Measurements from ENCODE around the gene KRT1.

KRT1 gene

DNA sequence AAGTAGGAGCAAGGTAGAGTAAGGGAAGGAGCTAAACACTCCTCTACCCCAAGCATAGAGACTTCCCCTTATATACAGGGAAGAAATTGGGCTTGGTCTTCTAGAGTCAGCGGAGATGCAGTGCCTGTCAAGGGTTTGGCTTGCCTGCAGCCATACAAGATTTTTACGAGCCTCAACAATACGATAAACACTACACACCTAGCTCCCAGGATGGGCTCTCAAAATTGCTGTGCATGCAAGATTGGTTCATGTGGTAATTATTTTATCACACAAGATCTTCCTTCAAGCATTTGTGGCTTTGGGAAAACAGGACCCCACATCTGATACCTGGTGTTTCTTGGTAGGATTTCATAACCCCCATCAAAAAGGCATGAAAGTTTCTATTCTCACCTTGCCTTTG is at the start of gene KRT1:
Gene KRT1, minus strand, starts transcription at position 45 of the 400 bp plus-strand sequence. CDS start 59 bp downstream, outside the sequence.
- Histone ChIP-seq H3K27me3 (ENCODE audit: control insufficient read depth in 5 of 5, insufficient read depth in 4 of 5, low read length in 5 of 5) (peaks cover 0 to 13% (median 7%) of the 10 kb centered on the region in 5 donors), H3K36me3 (ENCODE audit: control insufficient read depth in 5 of 5, insufficient read depth in 5 of 5, low read length in 5 of 5) (no peaks in the 10 kb centered on the region), H3K9me3 (ENCODE audit: control insufficient read depth in 5 of 5, low read length in 5 of 5) (no peaks in the 10 kb centered on the region), H3K27ac (ENCODE audit: low read depth, low read length) (no peak within 1 kb of the TSS), H3K4me3 (ENCODE audit: low read depth in 1 of 5, low read length in 5 of 5) (no peak within 1 kb of the TSS), H3K9ac (ENCODE audit: low read length in 5 of 5) (no peak within 1 kb of the TSS), H3K4me1 (ENCODE audit: control insufficient read depth in 5 of 5, insufficient read depth in 5 of 5, low read length in 5 of 5) (no peaks in the 10 kb centered on the region)

GRCh38 chr12:52729147-52729546 is 48.9 kb upstream of the KRT1 start:
- no peak overlapping the region for H3K27ac ChIP-seq (ENCODE audit: low read depth, low read length)
- no peak overlapping the region for H3K4me3 ChIP-seq (ENCODE audit: low read depth in 1 of 5, low read length in 5 of 5)
- H3K36me3 ChIP-seq (ENCODE audit: control insufficient read depth in 5 of 5, insufficient read depth in 5 of 5, low read length in 5 of 5) = no peaks in the 10 kb centered on the region
- H3K9ac ChIP-seq (ENCODE audit: low read length in 5 of 5) = no peak overlapping the region
- H3K27me3 ChIP-seq (ENCODE audit: control insufficient read depth in 5 of 5, insufficient read depth in 4 of 5, low read length in 5 of 5) = peaks cover 0 to 12% (median 7%) of the 10 kb centered on the region in 5 donors
- peaks cover 0 to 1% (median 0%) of the 10 kb centered on the region in 5 donors for H3K9me3 ChIP-seq (ENCODE audit: control insufficient read depth in 5 of 5, low read length in 5 of 5)
- H3K4me1 ChIP-seq (ENCODE audit: control insufficient read depth in 5 of 5, insufficient read depth in 5 of 5, low read length in 5 of 5) = no peaks in the 10 kb centered on the region

GRCh38 chr12:52728374-52728773 is 48.2 kb upstream of the KRT1 start:
- no peaks in the 10 kb centered on the region for H3K4me1 ChIP-seq (ENCODE audit: control insufficient read depth in 5 of 5, insufficient read depth in 5 of 5, low read length in 5 of 5)
- no peak overlapping the region for H3K27ac ChIP-seq (ENCODE audit: low read depth, low read length)
- no peak overlapping the region for H3K9ac ChIP-seq (ENCODE audit: low read length in 5 of 5)
- no peaks in the 10 kb centered on the region for H3K36me3 ChIP-seq (ENCODE audit: control insufficient read depth in 5 of 5, insufficient read depth in 5 of 5, low read length in 5 of 5)
- H3K4me3 ChIP-seq (ENCODE audit: low read depth in 1 of 5, low read length in 5 of 5) = no peak overlapping the region
- peaks cover 0 to 8% (median 5%) of the 10 kb centered on the region in 5 donors for H3K27me3 ChIP-seq (ENCODE audit: control insufficient read depth in 5 of 5, insufficient read depth in 4 of 5, low read length in 5 of 5)
- H3K9me3 ChIP-seq (ENCODE audit: control insufficient read depth in 5 of 5, low read length in 5 of 5) = no peaks in the 10 kb centered on the region

DNA sequence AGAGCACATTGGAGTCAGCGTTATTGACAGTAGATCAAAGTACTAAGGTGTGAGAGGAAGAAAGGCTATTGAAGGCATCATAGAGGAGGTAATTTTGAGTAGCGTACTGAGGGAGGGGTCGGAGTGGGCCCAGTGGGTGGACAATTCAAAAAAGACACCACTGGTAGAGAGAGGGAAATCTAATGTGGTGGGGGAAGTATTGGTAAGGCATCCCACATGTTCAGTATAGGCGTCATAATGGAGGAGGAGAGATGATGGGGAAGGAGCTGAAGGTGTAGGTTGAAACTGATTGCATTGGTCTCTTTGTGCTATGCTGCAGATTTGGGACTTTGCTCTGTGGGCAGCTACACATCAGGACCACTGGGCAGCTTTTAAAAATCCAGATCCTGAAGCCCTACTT is 46.8 kb upstream of the KRT1 start:
- Histone ChIP-seq H3K9ac (ENCODE audit: low read length in 5 of 5) (no peak overlapping the region), H3K4me3 (ENCODE audit: low read depth in 1 of 5, low read length in 5 of 5) (no peak overlapping the region), H3K9me3 (ENCODE audit: control insufficient read depth in 5 of 5, low read length in 5 of 5) (no peaks in the 10 kb centered on the region), H3K27me3 (ENCODE audit: control insufficient read depth in 5 of 5, insufficient read depth in 4 of 5, low read length in 5 of 5) (peaks cover 0 to 12% (median 3%) of the 10 kb centered on the region in 5 donors), H3K27ac (ENCODE audit: low read depth, low read length) (no peak overlapping the region), H3K36me3 (ENCODE audit: control insufficient read depth in 5 of 5, insufficient read depth in 5 of 5, low read length in 5 of 5) (no peaks in the 10 kb centered on the region), H3K4me1 (ENCODE audit: control insufficient read depth in 5 of 5, insufficient read depth in 5 of 5, low read length in 5 of 5) (no peaks in the 10 kb centered on the region)

DNA sequence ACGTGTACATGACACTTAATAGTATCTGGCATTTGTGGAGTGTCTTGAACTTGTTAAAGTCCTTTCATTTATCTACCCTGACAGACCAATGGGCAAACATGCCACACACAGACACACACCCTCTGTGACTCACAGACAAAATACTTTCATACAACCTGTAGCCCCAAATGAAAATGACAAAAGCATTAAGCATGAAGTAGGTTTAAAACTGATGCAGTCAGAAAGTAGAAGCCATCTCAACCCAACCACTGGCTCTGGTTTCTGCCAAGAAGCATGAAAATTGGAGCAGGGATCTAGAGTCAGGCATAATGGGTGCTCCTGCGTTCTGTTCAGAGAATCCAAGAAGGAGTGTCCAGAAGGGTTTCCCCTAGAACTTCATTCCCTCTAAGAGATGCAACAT is 46.2 kb upstream of the KRT1 start:
- Histone ChIP-seq H3K27me3 (ENCODE audit: control insufficient read depth in 5 of 5, insufficient read depth in 4 of 5, low read length in 5 of 5) (peaks cover 2 to 8% (median 3%) of the 10 kb centered on the region in 5 donors), H3K36me3 (ENCODE audit: control insufficient read depth in 5 of 5, insufficient read depth in 5 of 5, low read length in 5 of 5) (no peaks in the 10 kb centered on the region), H3K9me3 (ENCODE audit: control insufficient read depth in 5 of 5, low read length in 5 of 5) (no peaks in the 10 kb centered on the region), H3K4me3 (ENCODE audit: low read depth in 1 of 5, low read length in 5 of 5) (no peak overlapping the region), H3K9ac (ENCODE audit: low read length in 5 of 5) (no peak overlapping the region), H3K27ac (ENCODE audit: low read depth, low read length) (no peak overlapping the region), H3K4me1 (ENCODE audit: control insufficient read depth in 5 of 5, insufficient read depth in 5 of 5, low read length in 5 of 5) (no peaks in the 10 kb centered on the region)

DNA sequence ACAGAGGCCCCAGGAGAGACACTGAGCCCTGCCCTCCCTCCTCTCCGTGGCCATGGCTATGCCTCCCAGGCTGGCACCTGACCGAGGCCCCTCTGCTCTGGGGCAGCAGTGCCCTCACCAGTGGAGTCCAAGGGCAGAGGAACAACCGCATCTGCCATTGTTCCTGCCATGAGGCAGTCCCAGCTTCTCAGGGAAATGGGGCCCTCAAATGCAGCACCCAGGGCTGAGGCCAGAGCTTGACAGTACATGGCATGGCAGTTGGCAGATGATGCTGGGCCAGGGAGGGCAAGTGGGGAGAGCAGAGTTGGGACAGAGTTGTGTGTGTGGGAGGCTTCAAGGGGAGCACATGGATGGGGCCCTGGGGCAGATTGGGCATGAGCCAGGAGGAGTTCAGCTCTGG is 44.2 kb upstream of the KRT1 start:
- Histone ChIP-seq H3K9ac (ENCODE audit: low read length in 5 of 5) (no peak overlapping the region), H3K4me1 (ENCODE audit: control insufficient read depth in 5 of 5, insufficient read depth in 5 of 5, low read length in 5 of 5) (no peaks in the 10 kb centered on the region), H3K4me3 (ENCODE audit: low read depth in 1 of 5, low read length in 5 of 5) (no peak overlapping the region), H3K27me3 (ENCODE audit: control insufficient read depth in 5 of 5, insufficient read depth in 4 of 5, low read length in 5 of 5) (peaks cover 2 to 8% (median 4%) of the 10 kb centered on the region in 5 donors), H3K36me3 (ENCODE audit: control insufficient read depth in 5 of 5, insufficient read depth in 5 of 5, low read length in 5 of 5) (no peaks in the 10 kb centered on the region), H3K27ac (ENCODE audit: low read depth, low read length) (no peak overlapping the region), H3K9me3 (ENCODE audit: control insufficient read depth in 5 of 5, low read length in 5 of 5) (no peaks in the 10 kb centered on the region)

- Histone ChIP-seq H3K4me3 (ENCODE audit: low read depth in 1 of 5, low read length in 5 of 5) (no peak overlapping the region), H3K9ac (ENCODE audit: low read length in 5 of 5) (no peak overlapping the region), H3K36me3 (ENCODE audit: control insufficient read depth in 5 of 5, insufficient read depth in 5 of 5, low read length in 5 of 5) (no peaks in the 10 kb centered on the region), H3K27me3 (ENCODE audit: control insufficient read depth in 5 of 5, insufficient read depth in 4 of 5, low read length in 5 of 5) (peaks cover 2 to 8% (median 4%) of the 10 kb centered on the region in 5 donors), H3K9me3 (ENCODE audit: control insufficient read depth in 5 of 5, low read length in 5 of 5) (no peaks in the 10 kb centered on the region), H3K27ac (ENCODE audit: low read depth, low read length) (no peak overlapping the region), H3K4me1 (ENCODE audit: control insufficient read depth in 5 of 5, insufficient read depth in 5 of 5, low read length in 5 of 5) (no peaks in the 10 kb centered on the region)
Measured at GRCh38 chr12:52722680-52723079, 42.5 kb upstream of the KRT1 start.

GRCh38 chr12:52721838-52722470 is 41.7 kb upstream of the KRT1 start:
- H3K27ac ChIP-seq (ENCODE audit: low read depth, low read length) = no peak overlapping the region
- H3K36me3 ChIP-seq (ENCODE audit: control insufficient read depth in 5 of 5, insufficient read depth in 5 of 5, low read length in 5 of 5) = no peaks in the 10 kb centered on the region
- H3K9me3 ChIP-seq (ENCODE audit: control insufficient read depth in 5 of 5, low read length in 5 of 5) = no peaks in the 10 kb centered on the region
- no peaks in the 10 kb centered on the region for H3K4me1 ChIP-seq (ENCODE audit: control insufficient read depth in 5 of 5, insufficient read depth in 5 of 5, low read length in 5 of 5)
- H3K27me3 ChIP-seq (ENCODE audit: control insufficient read depth in 5 of 5, insufficient read depth in 4 of 5, low read length in 5 of 5) = peaks cover under 1 to 9% (median 4%) of the 10 kb centered on the region in 5 donors
- H3K9ac ChIP-seq (ENCODE audit: low read length in 5 of 5) = no peak overlapping the region
- no peak overlapping the region for H3K4me3 ChIP-seq (ENCODE audit: low read depth in 1 of 5, low read length in 5 of 5)

DNA sequence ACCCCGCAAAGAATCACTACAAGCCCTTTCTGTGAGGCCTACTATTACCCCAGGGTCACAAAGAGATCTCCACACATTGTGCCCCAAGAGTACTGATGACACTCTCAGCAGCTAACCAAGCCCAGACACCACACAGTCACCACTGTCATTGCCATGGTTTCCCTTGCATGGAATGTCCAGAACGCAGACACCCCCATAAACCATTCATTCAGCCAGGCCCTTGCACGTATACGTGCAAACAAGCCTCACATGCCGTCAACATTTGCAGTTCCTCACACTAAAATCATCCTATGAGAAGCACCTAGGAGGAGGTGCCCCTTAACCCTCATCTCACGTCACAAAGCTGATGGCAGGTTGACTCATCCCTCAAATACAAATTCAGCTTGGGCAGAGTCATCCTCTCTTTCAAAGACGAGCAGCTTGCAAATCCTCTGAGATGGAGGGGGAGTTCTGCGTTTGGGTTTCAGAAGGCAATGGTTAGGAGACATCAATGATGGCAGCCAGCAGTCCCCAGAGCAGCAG is 40.2 kb upstream of the KRT1 start:
- H3K9ac ChIP-seq (ENCODE audit: low read length in 5 of 5) = no peak overlapping the region
- no peaks in the 10 kb centered on the region for H3K4me1 ChIP-seq (ENCODE audit: control insufficient read depth in 5 of 5, insufficient read depth in 5 of 5, low read length in 5 of 5)
- H3K27ac ChIP-seq (ENCODE audit: low read depth, low read length) = no peak overlapping the region
- H3K36me3 ChIP-seq (ENCODE audit: control insufficient read depth in 5 of 5, insufficient read depth in 5 of 5, low read length in 5 of 5) = no peaks in the 10 kb centered on the region
- no peak overlapping the region for H3K4me3 ChIP-seq (ENCODE audit: low read depth in 1 of 5, low read length in 5 of 5)
- peaks cover 2 to 16% (median 12%) of the 10 kb centered on the region in 5 donors for H3K27me3 ChIP-seq (ENCODE audit: control insufficient read depth in 5 of 5, insufficient read depth in 4 of 5, low read length in 5 of 5)
- H3K9me3 ChIP-seq (ENCODE audit: control insufficient read depth in 5 of 5, low read length in 5 of 5) = no peaks in the 10 kb centered on the region

DNA sequence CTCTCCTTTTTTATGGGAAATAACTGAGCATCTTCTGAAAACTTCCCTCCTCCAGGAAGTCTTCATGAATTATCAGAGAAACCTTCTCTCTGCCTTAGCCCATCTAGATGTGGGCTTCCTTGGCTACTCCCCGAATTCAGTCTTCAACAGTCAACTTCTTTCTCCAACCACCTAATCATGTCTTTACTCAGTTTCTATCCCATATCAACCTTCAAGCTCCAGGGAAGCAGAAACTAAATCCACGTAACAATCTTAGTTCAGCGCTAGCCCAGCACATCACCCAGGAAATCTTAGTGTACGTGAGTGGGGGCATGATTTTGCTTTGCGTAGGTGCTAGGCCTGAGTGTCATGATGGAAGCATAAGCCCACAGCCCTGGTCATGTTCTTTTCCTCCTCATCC is 35.9 kb upstream of the KRT1 start:
- H3K27me3 ChIP-seq (ENCODE audit: control insufficient read depth in 5 of 5, insufficient read depth in 4 of 5, low read length in 5 of 5) = peaks cover 27 to 36% (median 36%) of the 10 kb centered on the region in 5 donors
- H3K9ac ChIP-seq (ENCODE audit: low read length in 5 of 5) = no peak overlapping the region
- no peaks in the 10 kb centered on the region for H3K36me3 ChIP-seq (ENCODE audit: control insufficient read depth in 5 of 5, insufficient read depth in 5 of 5, low read length in 5 of 5)
- no peaks in the 10 kb centered on the region for H3K9me3 ChIP-seq (ENCODE audit: control insufficient read depth in 5 of 5, low read length in 5 of 5)
- no peak overlapping the region for H3K4me3 ChIP-seq (ENCODE audit: low read depth in 1 of 5, low read length in 5 of 5)
- H3K4me1 ChIP-seq (ENCODE audit: control insufficient read depth in 5 of 5, insufficient read depth in 5 of 5, low read length in 5 of 5) = peaks cover 0 to 9% (median 6%) of the 10 kb centered on the region in 5 donors
- H3K27ac ChIP-seq (ENCODE audit: low read depth, low read length) = no peak overlapping the region

Measured in subcutaneous abdominal adipose tissue (tissue), 5 donors.